ENCODE measurements around the gene CHMP4A.
A peak's percentile ranks its signal among the peaks of the same experiment; 100 is the strongest.

DNA sequence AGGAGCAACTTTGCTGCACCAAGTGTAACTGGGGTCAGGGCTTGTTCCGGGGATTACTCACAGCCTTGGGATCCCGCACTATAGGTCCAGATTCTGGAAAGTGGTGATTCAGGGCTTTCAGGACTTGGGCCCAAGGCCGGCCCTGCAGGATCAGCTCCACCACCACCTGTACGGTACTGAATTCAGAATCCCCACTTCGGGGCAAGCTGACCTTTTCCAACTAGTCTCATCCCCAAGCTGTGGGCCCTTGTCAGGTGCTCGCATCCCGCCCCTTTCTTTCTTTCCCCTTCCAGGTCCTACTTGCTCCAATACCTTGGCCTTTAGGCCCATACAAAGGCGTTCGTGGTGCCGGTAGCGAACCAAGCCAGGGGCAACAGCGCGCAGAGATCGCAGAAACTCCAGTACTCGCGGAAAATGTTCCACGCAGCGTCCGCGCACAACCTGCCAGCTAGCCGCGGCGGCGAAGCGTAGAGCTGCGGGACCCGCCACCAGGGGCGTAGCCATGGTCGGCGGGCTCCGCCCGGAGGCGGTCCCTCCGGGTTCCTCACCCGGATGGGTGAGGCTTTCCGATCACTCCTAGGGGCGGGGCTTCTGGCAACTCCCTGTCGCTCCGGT lies 28.6 kb upstream of the CHMP4A start:
- TF ChIP-seq, protein P1, sequence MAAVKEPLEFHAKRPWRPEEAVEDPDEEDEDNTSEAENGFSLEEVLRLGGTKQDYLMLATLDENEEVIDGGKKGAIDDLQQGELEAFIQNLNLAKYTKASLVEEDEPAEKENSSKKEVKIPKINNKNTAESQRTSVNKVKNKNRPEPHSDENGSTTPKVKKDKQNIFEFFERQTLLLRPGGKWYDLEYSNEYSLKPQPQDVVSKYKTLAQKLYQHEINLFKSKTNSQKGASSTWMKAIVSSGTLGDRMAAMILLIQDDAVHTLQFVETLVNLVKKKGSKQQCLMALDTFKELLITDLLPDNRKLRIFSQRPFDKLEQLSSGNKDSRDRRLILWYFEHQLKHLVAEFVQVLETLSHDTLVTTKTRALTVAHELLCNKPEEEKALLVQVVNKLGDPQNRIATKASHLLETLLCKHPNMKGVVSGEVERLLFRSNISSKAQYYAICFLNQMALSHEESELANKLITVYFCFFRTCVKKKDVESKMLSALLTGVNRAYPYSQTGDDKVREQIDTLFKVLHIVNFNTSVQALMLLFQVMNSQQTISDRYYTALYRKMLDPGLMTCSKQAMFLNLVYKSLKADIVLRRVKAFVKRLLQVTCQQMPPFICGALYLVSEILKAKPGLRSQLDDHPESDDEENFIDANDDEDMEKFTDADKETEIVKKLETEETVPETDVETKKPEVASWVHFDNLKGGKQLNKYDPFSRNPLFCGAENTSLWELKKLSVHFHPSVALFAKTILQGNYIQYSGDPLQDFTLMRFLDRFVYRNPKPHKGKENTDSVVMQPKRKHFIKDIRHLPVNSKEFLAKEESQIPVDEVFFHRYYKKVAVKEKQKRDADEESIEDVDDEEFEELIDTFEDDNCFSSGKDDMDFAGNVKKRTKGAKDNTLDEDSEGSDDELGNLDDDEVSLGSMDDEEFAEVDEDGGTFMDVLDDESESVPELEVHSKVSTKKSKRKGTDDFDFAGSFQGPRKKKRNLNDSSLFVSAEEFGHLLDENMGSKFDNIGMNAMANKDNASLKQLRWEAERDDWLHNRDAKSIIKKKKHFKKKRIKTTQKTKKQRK (IDR thresholded peaks at IDR 0.05; ENCODE audit: low read length): no peak
- TF ChIP-seq ELF1 (CRISPR knock-in tag; IDR thresholded peaks at IDR 0.05) (no peak), FOXJ3 (CRISPR knock-in tag; IDR thresholded peaks at IDR 0.05; ENCODE audit: borderline replicate concordance) (no peak), MAZ (IDR thresholded peaks at IDR 0.05; ENCODE audit: borderline replicate concordance, low read depth, low read length) (peak; percentile 59; the same call in 1 of the 2 replicates), MAZ (CRISPR knock-in tag; IDR thresholded peaks at IDR 0.05; ENCODE audit: low read depth) (no peak), GABPA (IDR thresholded peaks at IDR 0.05; ENCODE audit: low read depth, low read length) (no peak), GABPA (CRISPR knock-in tag; IDR thresholded peaks at IDR 0.05; ENCODE audit: low read depth) (no peak), ZNF75D (CRISPR knock-in tag; IDR thresholded peaks at IDR 0.05; ENCODE audit: borderline replicate concordance) (no peak), ZNF292 (CRISPR knock-in tag; IDR thresholded peaks at IDR 0.05; ENCODE audit: borderline replicate concordance, low read depth) (no peak), BHLHE40 (IDR thresholded peaks at IDR 0.05; ENCODE audit: low read length) (no peak)

Data from HepG2 (cell line).